GM23338 (cell line): ENCODE results near the gene FTO. TPM values are rescaled to one million over a fixed set of nuclear protein-coding genes. Genes with fewer than 3 reads are reported as not detected.

Experiments used
- ATAC-seq: fragments of 200-7000 bp; cut with Tn5 transposase; 3 replicates; pipeline ENCODE4 v1.9.1; 2020
- DNase-seq: peaks from one replicate; pipeline ENCODE4 v3.0.0-alpha.2; 2015; ENCODE audit warnings: low spot score
- H2AFZ ChIP-seq: fragments of 200-600 bp; sonication (generic); 2 replicates; pipeline ENCODE4 v1.8.0; 2016; ENCODE audit warnings: antibody characterized with exemption, mild to moderate bottlenecking, moderate library complexity
- H3F3A ChIP-seq: fragments of 200-600 bp; sonication (generic); replicated peaks from 2 replicates; pipeline ENCODE4 v1.8.0; 2017; ENCODE audit warnings: antibody characterized with exemption, mixed run types, low read depth
- H3K27ac ChIP-seq: fragments of 200-600 bp; sonication (generic); 2 replicates; pipeline ENCODE4 v1.6.1; 2016; ENCODE audit warnings: low read depth
- H3K27me3 ChIP-seq: fragments of 200-600 bp; sonication (generic); 2 replicates; pipeline ENCODE4 v1.8.0; 2016; ENCODE audit warnings: mild to moderate bottlenecking, mixed run types, moderate library complexity; ENCODE audit not compliant: insufficient read depth
- H3K36me3 ChIP-seq: fragments of 200-600 bp; sonication (generic); 2 replicates; pipeline ENCODE4 v1.8.0; 2016; ENCODE audit warnings: mild to moderate bottlenecking; ENCODE audit not compliant: insufficient read depth
- H3K4me1 ChIP-seq: fragments of 200-600 bp; sonication (generic); 2 replicates; pipeline ENCODE4 v1.8.0; 2016; ENCODE audit warnings: mild to moderate bottlenecking, moderate library complexity; ENCODE audit not compliant: insufficient read depth
- H3K4me2 ChIP-seq: fragments of 200-600 bp; sonication (generic); 2 replicates; pipeline ENCODE4 v1.7.1; 2017; ENCODE audit warnings: mixed run types
- H3K4me3 ChIP-seq: fragments of 200-600 bp; sonication (generic); 2 replicates; pipeline ENCODE4 v1.6.1; 2016; ENCODE audit warnings: mixed run types
- H3K79me2 ChIP-seq: fragments of 200-600 bp; sonication (generic); replicated peaks from 2 replicates; pipeline ENCODE4 v1.8.0; 2017; ENCODE audit warnings: mild to moderate bottlenecking; ENCODE audit not compliant: insufficient read depth
- H3K9me2 ChIP-seq: fragments of 200-600 bp; sonication (generic); 2 replicates; pipeline ENCODE4 v1.8.0; 2017; ENCODE audit not compliant: insufficient read depth
- H4K20me1 ChIP-seq: fragments of 200-600 bp; sonication (generic); replicated peaks from 2 replicates; pipeline ENCODE4 v1.8.0; 2017; ENCODE audit warnings: mild to moderate bottlenecking; ENCODE audit not compliant: insufficient read depth
- H3K27ac Mint-ChIP-seq: 2 replicates; pipeline ENCODE4 v1.8.0; 2020; ENCODE audit warnings: inconsistent platforms, mild to moderate bottlenecking, moderate library complexity, mixed read lengths
- H3K27me3 Mint-ChIP-seq: 3 replicates; pipeline ENCODE4 v1.8.0; 2022; ENCODE audit warnings: low read depth, mild to moderate bottlenecking, moderate library complexity, mixed read lengths, inconsistent platforms; ENCODE audit not compliant: insufficient read depth, poor library complexity
- H3K36me3 Mint-ChIP-seq: 3 replicates; pipeline ENCODE4 v1.8.0; 2021; ENCODE audit warnings: low read depth, mild to moderate bottlenecking, inconsistent platforms, moderate library complexity, mixed read lengths
- H3K4me1 Mint-ChIP-seq: 3 replicates; pipeline ENCODE4 v1.8.0; 2020; ENCODE audit warnings: mild to moderate bottlenecking, inconsistent platforms, mixed read lengths
- H3K4me3 Mint-ChIP-seq: 3 replicates; pipeline ENCODE4 v1.8.0; 2021; ENCODE audit warnings: moderate library complexity, mild to moderate bottlenecking, inconsistent platforms, mixed read lengths
- H3K9me3 Mint-ChIP-seq: 3 replicates; pipeline ENCODE4 v1.8.0; 2020; ENCODE audit warnings: moderate library complexity, mild to moderate bottlenecking, inconsistent platforms, mixed read lengths
- CREB1 ChIP-seq: fragments of 250-450 bp; sonication (Bioruptor Pico); IDR thresholded peaks from 2 replicates; pipeline ENCODE4 v1.5.0; 2020; ENCODE audit warnings: low read depth, mild to moderate bottlenecking, moderate library complexity
- CTCF ChIP-seq, 2 experiments: fragments of 200-600 bp in 1 of 2; sonication (generic) in 1 of 2; conservative IDR thresholded peaks; 2 replicates each; pipeline versions ENCODE4 v1.5.1 to v1.6.1; 2016 to 2017; ENCODE audit warnings: antibody characterized with exemption in 2 of 2, low read depth in 2 of 2, mild to moderate bottlenecking in 2 of 2, moderate library complexity in 1 of 2
- EZH2 ChIP-seq: fragments of 200-600 bp; sonication (generic); IDR thresholded peaks from one replicate; pipeline ENCODE4 v1.8.0; 2017; ENCODE audit warnings: antibody characterized with exemption, mild to moderate bottlenecking, low read depth; ENCODE audit not compliant: unreplicated experiment
- JUNB ChIP-seq: IDR thresholded peaks from one replicate; pipeline ENCODE4 v1.6.1; 2016; ENCODE audit warnings: antibody characterized with exemption; ENCODE audit not compliant: unreplicated experiment
- NANOG ChIP-seq: IDR thresholded peaks from 2 replicates; pipeline ENCODE4 v1.6.1; 2016; ENCODE audit warnings: antibody characterized with exemption, borderline replicate concordance
- POLR2AphosphoS5 ChIP-seq: IDR thresholded peaks from 2 replicates; pipeline ENCODE4 v1.6.1; 2016; ENCODE audit warnings: antibody characterized with exemption, low read depth
- STAT1 ChIP-seq: IDR thresholded peaks from one replicate; pipeline ENCODE4 v1.6.1; 2016; ENCODE audit warnings: antibody characterized with exemption; ENCODE audit not compliant: unreplicated experiment
- ZNF114 ChIP-seq: fragments of 250-450 bp; sonication (Bioruptor Pico); IDR thresholded peaks from 2 replicates; pipeline ENCODE4 v1.5.0; 2020; ENCODE audit warnings: mild to moderate bottlenecking, moderate library complexity
- ZNF462 ChIP-seq: fragments of 250-450 bp; sonication (Bioruptor Pico); IDR thresholded peaks from 2 replicates; pipeline ENCODE4 v1.5.0; 2020; ENCODE audit warnings: mild to moderate bottlenecking, moderate library complexity
- polyA plus RNA-seq: library from polyadenylated mRNA; unstranded; fragments of >200 nt; fragmentation: Nextera tagmentation; extraction: Ambion mirVana; gene quantifications from 2 replicates; pipeline ENCODE4 v1.2.1, GENCODE V29; 2016
- total RNA-seq: library from RNA; depleted of rRNA; stranded (reverse); fragments of >200 nt; shearing (Covaris generic); gene quantifications from 2 replicates; pipeline ENCODE4 v1.2.3, GENCODE V29; 2014

Gene FTO
- total and polyA plus RNA-seq, 2 experiments from 2014 or later, result 17.7 to 69.6 TPM

GRCh38 chr16:53745753-53746266 is 41.9 kb downstream of the FTO start:
- Mint-ChIP-seq H3K27ac (no peak overlapping the region), H3K27me3 (peaks cover 2% of the 10 kb centered on the region), H3K9me3 (no peaks in the 10 kb centered on the region), H3K36me3 (0 out of 3 replicates have a peak, but pooled peaks cover 2% of the 10 kb centered on the region), H3K4me1 (peaks cover 17% of the 10 kb centered on the region), H3K4me3 (no peak overlapping the region)
- no peaks in the 10 kb centered on the region for H3K9me2 ChIP-seq
- no peak overlapping the region for H3K4me3 ChIP-seq
- no peak overlapping the region for H3K27ac ChIP-seq
- ATAC-seq (peak; percentile 40; the same call in 1 of the 3 replicates), DNase-seq (peak; percentile 50)
- H2AFZ ChIP-seq, result no peak overlapping the region
- no peaks in the 10 kb centered on the region for H3F3A ChIP-seq
- H3K36me3 ChIP-seq, result no peaks in the 10 kb centered on the region
- no peak overlapping the region for H3K4me2 ChIP-seq
- H3K27me3 ChIP-seq, result no peaks in the 10 kb centered on the region
- peaks cover 51% of the 10 kb centered on the region for H3K79me2 ChIP-seq
- no peaks in the 10 kb centered on the region; the same call in 1 of the 2 replicates for H4K20me1 ChIP-seq
- H3K4me1 ChIP-seq, result peaks cover 18% of the 10 kb centered on the region
- 0 out of 4 replicates have a peak, but pooled peaks of 1 of the 2 experiments have one; percentile 10 for TF ChIP-seq CTCF (conservative IDR thresholded peaks at IDR 0.05; ENCODE audit: low read depth in 2 of 2)
- TF ChIP-seq JUNB, result no peak

- no peaks in the 10 kb centered on the region for H3K27me3 ChIP-seq
- H3K36me3 Mint-ChIP-seq, result 0 out of 3 replicates have a peak, but pooled peaks cover 2% of the 10 kb centered on the region
- no peaks in the 10 kb centered on the region for H3K9me3 Mint-ChIP-seq
- H3K4me2 ChIP-seq, result no peak overlapping the region
- H3K4me1 ChIP-seq, result peaks cover 7% of the 10 kb centered on the region; the same call in 1 of the 2 replicates
- H3K9me2 ChIP-seq, result no peaks in the 10 kb centered on the region
- H3K27ac ChIP-seq, result no peak overlapping the region
- H3K4me3 ChIP-seq, result no peak overlapping the region
- no peaks in the 10 kb centered on the region for H3K27me3 Mint-ChIP-seq
- H3K36me3 ChIP-seq, result no peaks in the 10 kb centered on the region
- peaks cover 51% of the 10 kb centered on the region for H3K79me2 ChIP-seq
- no peak overlapping the region for H3K4me3 Mint-ChIP-seq
- H2AFZ ChIP-seq, result no peak overlapping the region
- ATAC-seq (no peak), DNase-seq (no peak)
- H4K20me1 ChIP-seq, result no peaks in the 10 kb centered on the region; the same call in 1 of the 2 replicates
- H3K4me1 Mint-ChIP-seq, result peaks cover 18% of the 10 kb centered on the region; the same call in 2 of the 3 replicates
- no peak overlapping the region for H3K27ac Mint-ChIP-seq
- no peaks in the 10 kb centered on the region for H3F3A ChIP-seq
- TF ChIP-seq CTCF (conservative IDR thresholded peaks at IDR 0.05; ENCODE audit: low read depth in 2 of 2) (no peak), ZNF462 (no peak), EZH2 (no peak), ZNF114 (no peak), NANOG (no peak), STAT1 (no peak), JUNB (no peak), POLR2AphosphoS5 (no peak), CREB1 (CRISPR knock-in tag) (no peak)
Observed at GRCh38 chr16:53752560-53752959, 48.6 kb downstream of the FTO start.
